Ishikawa (cell line): ENCODE data around the gene LRRC28.

Source experiments
- CEBPB ChIP-seq: IDR thresholded peaks from 2 replicates; pipeline ENCODE4 v1.6.1; 2012
- CREB1 ChIP-seq: IDR thresholded peaks from 2 replicates; pipeline ENCODE4 v1.6.1; 2012; ENCODE audit warnings: low read depth
- EGR1 ChIP-seq: IDR thresholded peaks from 2 replicates; pipeline ENCODE4 v1.6.1; 2012
- EP300 ChIP-seq: IDR thresholded peaks from 2 replicates; pipeline ENCODE4 v1.6.1; 2012; ENCODE audit warnings: borderline replicate concordance
- FOXM1 ChIP-seq: IDR thresholded peaks from 2 replicates; pipeline ENCODE4 v1.6.1; 2012; ENCODE audit warnings: low read depth, borderline replicate concordance
- NFIC ChIP-seq: IDR thresholded peaks from 2 replicates; pipeline ENCODE4 v1.6.1; 2012
- RAD21 ChIP-seq: IDR thresholded peaks from 2 replicates; pipeline ENCODE4 v1.6.1; 2012; ENCODE audit warnings: low read depth
- TAF1 ChIP-seq: IDR thresholded peaks from 2 replicates; pipeline ENCODE4 v1.6.1; 2012; ENCODE audit warnings: low read depth, mild to moderate bottlenecking
- TCF12 ChIP-seq: IDR thresholded peaks from 2 replicates; pipeline ENCODE4 v1.6.1; 2012; ENCODE audit warnings: low read depth
- TEAD4 ChIP-seq: IDR thresholded peaks from 2 replicates; pipeline ENCODE4 v1.6.1; 2012
- YY1 ChIP-seq: IDR thresholded peaks from 2 replicates; pipeline ENCODE4 v1.6.1; 2012; ENCODE audit warnings: low read depth
- ZBTB7A ChIP-seq: IDR thresholded peaks from 2 replicates; pipeline ENCODE4 v1.6.1; 2012; ENCODE audit warnings: low read depth
- TF ChIP-seq, protein P1 (sequence below): IDR thresholded peaks from 2 replicates; pipeline ENCODE4 v1.6.1; 2012
- TF ChIP-seq, protein P2 (sequence below): IDR thresholded peaks from 2 replicates; pipeline ENCODE4 v1.6.1; 2012; ENCODE audit warnings: low read depth, mild to moderate bottlenecking
- TF ChIP-seq, protein P3 (sequence below): IDR thresholded peaks from 2 replicates; pipeline ENCODE4 v1.6.1; 2012

The LRRC28 gene

DNA sequence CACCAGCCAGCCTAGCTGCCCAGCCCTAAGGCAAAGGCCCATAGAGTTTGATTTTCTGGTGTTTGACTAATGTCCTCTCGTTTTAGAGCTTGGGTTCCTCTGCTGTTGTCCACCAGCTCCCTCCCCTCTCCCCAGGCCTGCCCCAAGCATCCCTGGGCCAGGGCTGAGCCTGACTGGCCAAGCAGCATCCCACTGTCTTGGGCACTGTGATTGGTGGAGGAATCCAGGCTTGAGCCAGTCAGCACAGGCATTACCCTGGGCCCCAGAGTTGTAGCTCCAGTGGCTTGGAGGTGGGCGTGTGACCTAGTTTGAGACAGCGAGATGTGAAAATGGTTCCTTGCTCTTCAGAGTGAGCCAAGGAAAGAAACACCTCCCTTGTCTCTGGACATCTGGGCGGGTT, 159.2 kb downstream of the LRRC28 start:
- TF ChIP-seq EGR1: no peak

DNA sequence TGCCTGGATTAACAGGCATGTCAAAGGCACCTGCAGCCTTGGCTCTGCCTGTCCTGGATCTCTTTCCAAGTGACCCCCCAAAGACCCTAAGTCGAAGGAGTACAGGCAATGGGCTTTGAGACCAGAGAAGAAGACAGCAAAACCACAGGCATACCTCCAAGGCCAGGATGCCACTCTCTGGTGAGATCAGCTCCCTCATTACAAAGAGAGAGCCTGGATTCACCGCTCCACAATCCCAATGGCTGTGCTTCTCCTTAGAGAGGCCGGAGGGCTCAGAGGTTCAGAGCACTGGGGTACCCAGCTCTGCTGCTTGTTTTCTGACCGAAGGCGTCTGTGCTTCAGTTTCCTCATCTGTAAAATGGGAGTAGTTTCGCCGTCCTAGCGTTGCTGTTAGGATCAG, 160.0 kb downstream of the LRRC28 start:
- TF ChIP-seq EGR1 (no peak), RAD21 (no peak), EP300 (no peak), FOXM1 (no peak), NFIC (no peak), ZBTB7A (no peak)

DNA sequence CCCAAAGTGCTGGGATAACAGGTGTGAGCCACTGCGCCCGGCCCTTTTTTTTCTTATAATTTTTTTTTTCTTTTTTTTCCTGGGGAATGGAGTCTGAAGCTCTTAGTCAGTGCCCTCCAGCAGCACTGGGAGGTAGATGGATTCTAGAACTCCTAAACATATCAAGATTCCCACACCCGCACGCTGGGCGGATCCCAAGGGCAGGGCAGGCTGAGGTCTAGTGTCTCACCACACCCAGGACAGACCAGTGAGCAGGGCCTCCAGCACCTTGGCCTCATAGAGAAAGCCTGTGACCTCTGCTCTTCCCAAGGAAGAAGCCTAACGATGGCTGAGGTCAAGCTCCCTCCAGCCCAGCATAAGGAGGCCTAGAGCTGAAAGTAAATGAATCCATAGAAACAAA, 160.8 kb downstream of the LRRC28 start:
- TF ChIP-seq TEAD4 (no peak), RAD21 (no peak), TAF1 (no peak), NFIC (no peak), YY1 (no peak), FOXM1 (no peak), CREB1 (no peak), EGR1 (no peak), EP300 (no peak), TCF12 (no peak), ZBTB7A (no peak)
- TF ChIP-seq, protein P1, sequence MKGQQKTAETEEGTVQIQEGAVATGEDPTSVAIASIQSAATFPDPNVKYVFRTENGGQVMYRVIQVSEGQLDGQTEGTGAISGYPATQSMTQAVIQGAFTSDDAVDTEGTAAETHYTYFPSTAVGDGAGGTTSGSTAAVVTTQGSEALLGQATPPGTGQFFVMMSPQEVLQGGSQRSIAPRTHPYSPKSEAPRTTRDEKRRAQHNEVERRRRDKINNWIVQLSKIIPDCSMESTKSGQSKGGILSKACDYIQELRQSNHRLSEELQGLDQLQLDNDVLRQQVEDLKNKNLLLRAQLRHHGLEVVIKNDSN: no peak
- TF ChIP-seq, protein P2, sequence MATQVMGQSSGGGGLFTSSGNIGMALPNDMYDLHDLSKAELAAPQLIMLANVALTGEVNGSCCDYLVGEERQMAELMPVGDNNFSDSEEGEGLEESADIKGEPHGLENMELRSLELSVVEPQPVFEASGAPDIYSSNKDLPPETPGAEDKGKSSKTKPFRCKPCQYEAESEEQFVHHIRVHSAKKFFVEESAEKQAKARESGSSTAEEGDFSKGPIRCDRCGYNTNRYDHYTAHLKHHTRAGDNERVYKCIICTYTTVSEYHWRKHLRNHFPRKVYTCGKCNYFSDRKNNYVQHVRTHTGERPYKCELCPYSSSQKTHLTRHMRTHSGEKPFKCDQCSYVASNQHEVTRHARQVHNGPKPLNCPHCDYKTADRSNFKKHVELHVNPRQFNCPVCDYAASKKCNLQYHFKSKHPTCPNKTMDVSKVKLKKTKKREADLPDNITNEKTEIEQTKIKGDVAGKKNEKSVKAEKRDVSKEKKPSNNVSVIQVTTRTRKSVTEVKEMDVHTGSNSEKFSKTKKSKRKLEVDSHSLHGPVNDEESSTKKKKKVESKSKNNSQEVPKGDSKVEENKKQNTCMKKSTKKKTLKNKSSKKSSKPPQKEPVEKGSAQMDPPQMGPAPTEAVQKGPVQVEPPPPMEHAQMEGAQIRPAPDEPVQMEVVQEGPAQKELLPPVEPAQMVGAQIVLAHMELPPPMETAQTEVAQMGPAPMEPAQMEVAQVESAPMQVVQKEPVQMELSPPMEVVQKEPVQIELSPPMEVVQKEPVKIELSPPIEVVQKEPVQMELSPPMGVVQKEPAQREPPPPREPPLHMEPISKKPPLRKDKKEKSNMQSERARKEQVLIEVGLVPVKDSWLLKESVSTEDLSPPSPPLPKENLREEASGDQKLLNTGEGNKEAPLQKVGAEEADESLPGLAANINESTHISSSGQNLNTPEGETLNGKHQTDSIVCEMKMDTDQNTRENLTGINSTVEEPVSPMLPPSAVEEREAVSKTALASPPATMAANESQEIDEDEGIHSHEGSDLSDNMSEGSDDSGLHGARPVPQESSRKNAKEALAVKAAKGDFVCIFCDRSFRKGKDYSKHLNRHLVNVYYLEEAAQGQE: no peak
- TF ChIP-seq, protein P3, sequence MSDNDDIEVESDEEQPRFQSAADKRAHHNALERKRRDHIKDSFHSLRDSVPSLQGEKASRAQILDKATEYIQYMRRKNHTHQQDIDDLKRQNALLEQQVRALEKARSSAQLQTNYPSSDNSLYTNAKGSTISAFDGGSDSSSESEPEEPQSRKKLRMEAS: no peak

DNA sequence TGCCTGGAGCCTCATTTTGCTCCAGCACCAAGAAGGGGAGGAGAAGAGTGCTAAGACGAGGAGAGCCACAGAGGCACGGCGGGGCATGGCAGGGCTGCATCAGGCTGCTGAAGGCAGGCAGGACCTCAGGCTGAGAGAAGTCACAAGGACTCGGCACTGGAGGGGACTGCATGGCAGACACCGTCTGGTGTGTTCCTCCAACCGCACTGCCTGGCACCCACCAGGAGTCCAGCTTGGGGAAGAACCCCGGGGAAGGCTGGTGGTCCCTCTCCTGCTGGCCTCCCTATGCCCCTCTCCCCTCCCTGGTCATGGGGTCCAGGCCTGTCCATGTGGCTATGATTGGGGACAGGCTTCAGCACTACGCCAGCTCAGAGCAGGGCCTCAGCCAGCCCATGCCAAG, 161.3 kb downstream of the LRRC28 start:
- TF ChIP-seq, protein P1: no peak
- TF ChIP-seq FOXM1 (no peak), TCF12 (no peak), TEAD4 (no peak), YY1 (no peak), RAD21 (no peak), ZBTB7A (no peak), EP300 (no peak), CEBPB (no peak)

DNA sequence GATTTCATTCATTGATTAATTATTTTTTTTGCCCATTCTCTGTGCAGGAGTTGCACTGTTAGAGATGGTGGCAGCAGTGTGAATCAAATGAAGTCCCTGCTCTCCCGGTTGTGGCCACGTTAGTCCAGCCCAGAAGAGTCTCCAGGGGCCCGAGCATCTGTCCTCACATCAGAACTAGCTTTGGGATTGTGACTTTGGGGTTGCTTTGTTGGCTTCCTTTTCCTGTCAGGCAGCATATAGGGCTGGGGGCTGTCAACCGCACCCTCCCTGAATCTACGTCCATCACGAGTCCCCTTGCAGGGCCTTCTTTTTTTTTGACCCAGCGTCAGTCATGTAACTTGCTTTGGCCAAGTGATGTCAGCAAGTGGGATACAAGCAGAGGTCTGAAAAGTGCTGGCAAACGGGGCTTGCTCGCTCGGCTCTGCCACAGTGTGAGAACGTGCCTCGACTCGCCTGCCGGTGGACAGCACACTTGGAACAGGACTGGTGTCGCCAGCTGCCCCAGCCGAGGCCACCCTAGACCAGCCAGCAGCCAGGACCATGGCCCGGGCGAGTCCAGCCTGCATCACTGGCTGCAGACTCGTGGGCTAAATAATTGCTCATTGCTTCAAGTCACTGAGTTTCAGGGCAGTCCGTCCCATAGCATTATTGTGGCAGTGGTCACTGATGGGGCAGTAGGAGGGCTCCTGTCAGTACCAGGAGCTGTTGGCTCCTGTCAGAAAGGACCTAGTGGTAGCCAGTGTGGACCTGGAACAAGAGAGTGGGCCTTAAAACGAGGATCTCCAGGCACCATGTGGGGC, 162.9 kb downstream of the LRRC28 start:
- TF ChIP-seq ZBTB7A: no peak
- TF ChIP-seq CEBPB: no peak
- TF ChIP-seq RAD21: no peak
- no peak for TF ChIP-seq TEAD4
- TF ChIP-seq YY1: no peak
- TF ChIP-seq, protein P2: no peak
- TF ChIP-seq FOXM1: no peak

DNA sequence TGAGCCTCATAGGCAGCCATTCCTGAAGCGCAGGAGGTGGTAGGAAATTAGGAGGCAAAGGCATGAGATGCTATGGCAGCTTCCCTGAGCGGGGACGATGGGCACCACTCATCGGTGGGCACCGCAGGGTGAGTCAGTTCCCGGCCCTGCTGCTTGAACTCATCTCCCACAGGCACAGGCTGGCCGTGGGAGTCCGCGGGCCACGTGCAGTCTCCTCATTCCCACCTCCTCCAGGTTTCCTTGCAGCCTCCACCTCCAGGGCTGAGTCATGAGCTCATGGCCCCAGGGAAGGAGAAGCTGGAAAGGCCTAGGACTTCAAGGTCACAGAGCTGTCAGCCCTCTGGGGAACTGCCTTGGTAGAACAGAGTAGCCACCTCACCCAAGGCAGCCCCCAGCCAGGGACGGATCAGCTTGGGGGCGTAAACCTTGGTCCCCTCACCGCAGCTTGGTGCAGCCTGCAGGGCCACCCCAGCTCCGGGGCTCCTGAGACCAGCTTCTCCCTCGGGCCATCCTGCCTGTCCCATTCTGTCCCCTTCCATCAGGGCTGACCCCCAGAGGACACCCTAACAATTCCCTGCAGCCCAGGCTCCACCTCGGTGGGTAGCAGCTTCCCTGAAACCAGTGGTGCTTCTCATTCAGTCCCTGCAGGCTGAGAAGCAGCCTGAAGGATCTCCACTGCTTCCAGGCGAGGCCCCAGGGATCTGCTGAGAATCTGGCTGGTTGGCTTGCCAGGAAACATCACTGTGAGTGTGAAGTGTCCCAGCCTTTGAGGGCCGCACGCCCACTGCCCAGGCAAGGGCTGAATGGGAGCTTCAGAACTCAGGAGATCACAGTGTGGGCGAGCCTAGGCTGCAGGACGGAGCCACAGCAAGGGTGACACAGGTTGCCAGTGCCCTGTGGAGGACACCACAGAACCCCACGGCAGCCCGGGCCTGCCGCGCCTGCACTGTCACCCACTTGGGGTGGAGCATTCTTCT, 163.8 kb downstream of the LRRC28 start:
- TF ChIP-seq FOXM1: no peak
